ENCODE results near the gene FCHSD1.

DNA sequence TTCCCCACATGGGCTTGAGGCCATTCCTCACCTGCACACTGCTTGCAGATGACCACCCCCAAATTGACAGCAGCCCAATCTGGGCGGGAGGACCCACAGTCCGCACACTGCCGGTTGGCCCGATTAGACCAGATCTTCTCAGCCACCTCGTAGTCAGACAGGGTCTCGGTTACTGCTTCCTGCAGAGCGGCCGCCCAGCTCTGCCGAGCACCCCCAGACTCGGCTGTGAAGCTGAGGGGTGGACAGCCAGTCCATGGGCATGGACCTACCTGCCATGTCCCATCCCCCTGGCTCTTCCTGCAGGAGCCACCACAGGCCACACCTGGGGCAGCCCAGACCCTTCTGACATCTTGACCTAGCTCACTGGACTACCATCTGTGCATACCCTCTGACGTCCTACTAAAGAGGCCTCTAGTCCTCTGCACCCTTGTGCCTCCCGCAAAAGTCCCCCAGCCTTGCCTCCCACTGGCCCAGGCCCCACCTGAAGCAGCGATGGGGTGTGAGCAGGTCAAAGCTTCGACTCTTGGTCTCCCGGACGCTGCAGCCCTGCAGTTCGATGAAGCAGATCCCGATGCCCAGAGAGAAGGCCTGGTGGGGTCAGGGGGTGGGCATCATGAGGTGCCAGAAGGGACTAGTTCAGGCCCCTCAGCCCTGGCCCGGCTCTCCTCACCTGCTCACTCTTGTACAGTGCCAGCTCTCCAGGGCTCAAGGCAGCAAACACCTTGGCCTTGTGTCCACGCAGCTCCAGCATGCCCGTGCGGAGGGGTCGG lies 21.0 kb upstream of the FCHSD1 start:
- TF ChIP-seq, protein P1, sequence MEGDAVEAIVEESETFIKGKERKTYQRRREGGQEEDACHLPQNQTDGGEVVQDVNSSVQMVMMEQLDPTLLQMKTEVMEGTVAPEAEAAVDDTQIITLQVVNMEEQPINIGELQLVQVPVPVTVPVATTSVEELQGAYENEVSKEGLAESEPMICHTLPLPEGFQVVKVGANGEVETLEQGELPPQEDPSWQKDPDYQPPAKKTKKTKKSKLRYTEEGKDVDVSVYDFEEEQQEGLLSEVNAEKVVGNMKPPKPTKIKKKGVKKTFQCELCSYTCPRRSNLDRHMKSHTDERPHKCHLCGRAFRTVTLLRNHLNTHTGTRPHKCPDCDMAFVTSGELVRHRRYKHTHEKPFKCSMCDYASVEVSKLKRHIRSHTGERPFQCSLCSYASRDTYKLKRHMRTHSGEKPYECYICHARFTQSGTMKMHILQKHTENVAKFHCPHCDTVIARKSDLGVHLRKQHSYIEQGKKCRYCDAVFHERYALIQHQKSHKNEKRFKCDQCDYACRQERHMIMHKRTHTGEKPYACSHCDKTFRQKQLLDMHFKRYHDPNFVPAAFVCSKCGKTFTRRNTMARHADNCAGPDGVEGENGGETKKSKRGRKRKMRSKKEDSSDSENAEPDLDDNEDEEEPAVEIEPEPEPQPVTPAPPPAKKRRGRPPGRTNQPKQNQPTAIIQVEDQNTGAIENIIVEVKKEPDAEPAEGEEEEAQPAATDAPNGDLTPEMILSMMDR (IDR thresholded peaks at IDR 0.05; ENCODE audit: insufficient read depth, low read depth, low read length): no peak
- TF ChIP-seq EZH2 (IDR thresholded peaks at IDR 0.05; ENCODE audit: insufficient read depth, low read length): no peak
